Adrenal gland (tissue), 12 donors: ENCODE data around the gene CMTM1. TPM values are rescaled to one million over a fixed set of nuclear protein-coding genes. Genes with fewer than 3 reads are reported as not detected.

ENCODE experiments used
- DNase-seq, 7 donors: peaks; one replicate each; pipeline ENCODE4 v3.0.0-alpha.2; 2019 to 2020
- H3K27ac ChIP-seq, 5 donors: fragments of 200-600 bp; sonication (generic) in 4 of 5; 1 replicate in 3 of 5; 2 replicates in 2 of 5; pipeline versions ENCODE4 v1.5.1 to v1.8.0; 2016 to 2020; ENCODE audit warnings: mild to moderate bottlenecking in 1 of 5
- H3K27me3 ChIP-seq: fragments of 200-600 bp; 2 replicates; pipeline ENCODE4 v1.8.0; 2021
- H3K36me3 ChIP-seq, 2 donors: fragments of 200-600 bp; replicated peaks in 1 of 2; 1 replicate in 1 of 2; 2 replicates in 1 of 2; pipeline versions ENCODE4 v1.5.1 to v1.8.0; 2018 to 2022
- H3K4me1 ChIP-seq, 2 donors: fragments of 200-600 bp; replicated peaks in 1 of 2; 1 replicate in 1 of 2; 2 replicates in 1 of 2; pipeline versions ENCODE4 v1.5.1 to v1.8.0; 2018 to 2021
- H3K4me3 ChIP-seq, 4 donors: fragments of 200-600 bp; sonication (generic) in 3 of 4; one replicate each; pipeline ENCODE4 v1.5.1; 2016 to 2018
- H3K9me3 ChIP-seq, 3 donors: fragments of 200-600 bp; sonication (generic) in 1 of 3; replicated peaks in 1 of 3; 1 replicate in 2 of 3; 2 replicates in 1 of 3; pipeline versions ENCODE4 v1.5.1 to v1.8.0; 2016 to 2021
- CTCF ChIP-seq, 6 experiments: fragments of 450-650 bp in 4 of 6; fragments of 200-600 bp in 2 of 6; sonication (generic) in 1 of 6; IDR thresholded peaks; 1 replicate in 5 of 6; 2 replicates in 1 of 6; pipeline versions ENCODE4 v1.5.1 to v1.8.0; 2016 to 2021; ENCODE audit warnings: antibody characterized with exemption in 6 of 6, mild to moderate bottlenecking in 2 of 6, moderate library complexity in 1 of 6
- POLR2A ChIP-seq, 2 donors: fragments of 450-650 bp; IDR thresholded peaks; one replicate each; pipeline ENCODE4 v1.6.1; 2017; ENCODE audit warnings: antibody characterized with exemption in 2 of 2, mild to moderate bottlenecking in 2 of 2, moderate library complexity in 1 of 2
- WGBS, 4 donors: extraction: QIAGEN DNeasy Blood & Tissue Kit in 2 of 4; methylation state at CpG; one replicate each; pipeline versions ENCODE4 v1.1.5 to v1.1.7; 2013 to 2017; 5-methylcytosine and 5-hydroxymethylcytosine counted together
- intact Hi-C, 2 donors: fragments of 100-400 bp; cut with DNase I; formaldehyde crosslinking; loops; one replicate each; pipeline versions ENCODE4 v1.14.1 to v1.15.0; 2022 to 2023
- polyA plus RNA-seq, 3 donors: library from polyadenylated mRNA; stranded (reverse); fragments of 200-250 nt in 2 of 3; fragments of 350-450 nt in 1 of 3; fragmentation: Illumina TruSeq in 1 of 3; extraction: RNeasy Lipid Tissue Mini Kit (QIAGEN cat#74804) in 1 of 3; gene quantifications; one replicate each; pipeline ENCODE4 v1.2.3, GENCODE V29; 2013 to 2014
- total RNA-seq, 9 donors: library from RNA; depleted of rRNA in 4 of 9; stranded (reverse); fragments of >200 nt in 4 of 9; fragments of 120-200 nt in 1 of 9; fragmentation: NEBNext Ultra II Directional in 1 of 9; extraction: Animal tissue kit (Norgen Biotek cat#: 25700) in 1 of 9; gene quantifications; one replicate each; pipeline versions ENCODE4 v1.1.0 to v1.2.4, GENCODE V29; 2013 to 2023
- donor health status: healthy with polysubstance abuse.
- donor health status: Bipolar disorder and iron deficiency.
- donor health status: DM: yes; HTN: yes; CAD: no.
- donor health status: DM: no; HTN: no; CAD: no.
- donor health status: DM: no; HTN: no; CAD: no.
- donor health status: DM: yes; HTN: yes; CAD: no.

The CMTM1 gene
- total and polyA plus RNA-seq, 12 donors = 0.34 to 9.1 (median 2.7) TPM; not detected in 1

- H3K4me1 ChIP-seq = peaks cover 25 to 51% of the 10 kb centered on the region in 2 donors
- 6 to 21% (median 13%) methylated on average over 17 to 63 of the region's 63 CpGs for WGBS, 4 donors
Measured at GRCh38 chr16:66552286-66553177, 13.7 kb upstream of the CMTM1 start, which contains the start of gene CKLF. CKLF (plus strand) TSS chr16:66552576; CDS start chr16:66552716, 140 bp downstream.

GRCh38 chr16:66553223-66553622 is 13.0 kb upstream of the CMTM1 start:
- peak in 3 of 7 donors; percentile 23 to 35 (median 29) for DNase-seq
- Histone ChIP-seq H3K4me3 (peak overlapping the region in 2 of 4 donors; percentile 67 to 75), H3K4me1 (peaks cover 25 to 48% of the 10 kb centered on the region in 2 donors), H3K27me3 (no peaks in the 10 kb centered on the region), H3K27ac (no peak overlapping the region), H3K9me3 (no peaks in the 10 kb centered on the region), H3K36me3 (peaks cover 0 to 8% of the 10 kb centered on the region in 2 donors)
- intact Hi-C loops = loop anchor here in 1 of 2 donors (5.0 kb wide), 1 partner anchor 49 kb away; the partner anchor contains the start of gene CMTM3
- 12 to 27% (median 18%) methylated on average over 8 of the region's 8 CpGs for WGBS, 4 donors
- TF ChIP-seq POLR2A (IDR thresholded peaks at IDR 0.05) (no peak), CTCF (IDR thresholded peaks at IDR 0.05) (no peak)

More at GRCh38 chr16:66552286-66553177, 13.7 kb upstream of the CMTM1 start, which contains the start of gene CKLF:
- Histone ChIP-seq H3K36me3 (peaks cover 0 to 4% of the 10 kb centered on the region in 2 donors), H3K4me3 (peak within 1 kb of the TSS; percentile 34 to 83 (median 71)), H3K9me3 (no peaks in the 10 kb centered on the region), H3K27ac (peak within 1 kb of the TSS; percentile 65 to 96 (median 91)), H3K27me3 (no peaks in the 10 kb centered on the region)
- TF ChIP-seq CTCF (IDR thresholded peaks at IDR 0.05) = no peak
- TF ChIP-seq POLR2A (IDR thresholded peaks at IDR 0.05) = peak; percentile 61 to 86
- intact Hi-C loops = loop anchor here in 1 of 2 donors (5.0 kb wide), 1 partner anchor 50 kb away; the partner anchor contains the start of gene CMTM3
- DNase-seq = peak; percentile 86 to 95 (median 89)

- no peak overlapping the region for H3K4me3 ChIP-seq
- TF ChIP-seq POLR2A (IDR thresholded peaks at IDR 0.05) (no peak), CTCF (IDR thresholded peaks at IDR 0.05) (no peak)
- no peaks in the 10 kb centered on the region for H3K9me3 ChIP-seq
- intact Hi-C loops = loop anchor here in 1 of 2 donors (5.0 kb wide), 1 partner anchor 48 kb away; the partner anchor contains the start of gene CMTM3
- 94 to 98% (median 94%) methylated on average over 3 of the region's 3 CpGs for WGBS, 4 donors
- H3K36me3 ChIP-seq = peaks cover 0 to 16% of the 10 kb centered on the region in 2 donors
- DNase-seq = no peak
- H3K27ac ChIP-seq = no peak overlapping the region
- peaks cover 25 to 42% of the 10 kb centered on the region in 2 donors for H3K4me1 ChIP-seq
- H3K27me3 ChIP-seq = no peaks in the 10 kb centered on the region
Measured at GRCh38 chr16:66554021-66554420, 12.2 kb upstream of the CMTM1 start.

- no peak for DNase-seq
- no peak overlapping the region for H3K4me3 ChIP-seq
- H3K27me3 ChIP-seq = no peaks in the 10 kb centered on the region
- TF ChIP-seq POLR2A (IDR thresholded peaks at IDR 0.05) = no peak
- TF ChIP-seq CTCF (IDR thresholded peaks at IDR 0.05) = no peak
- H3K27ac ChIP-seq = no peak overlapping the region
- H3K4me1 ChIP-seq = peaks cover 25 to 39% of the 10 kb centered on the region in 2 donors
- peaks cover 0 to 17% of the 10 kb centered on the region in 2 donors for H3K36me3 ChIP-seq
- 91 to 95% (median 92%) methylated on average over 6 of the region's 6 CpGs for WGBS, 4 donors
- H3K9me3 ChIP-seq = no peaks in the 10 kb centered on the region
- intact Hi-C loops = loop anchor here in 1 of 2 donors (5.0 kb wide), 1 partner anchor 48 kb away; the partner anchor contains the start of gene CMTM3
Measured at GRCh38 chr16:66554495-66554894, 11.7 kb upstream of the CMTM1 start.
